OCI-LY3 (cell line): ENCODE data around the gene ACTG1.

Experiments
- H2AFZ ChIP-seq: fragments of 200-600, 300-600 bp; shearing (Covaris generic); 2 replicates; pipeline ENCODE4 v1.6.0; 2014; ENCODE audit warnings: antibody characterized with exemption, low read depth, low read length
- H3K27ac ChIP-seq: fragments of 200-600, 300-600 bp; sonication (generic); 2 replicates; pipeline ENCODE4 v1.5.1; 2014; ENCODE audit warnings: mild to moderate bottlenecking, low read length, moderate library complexity, mixed read lengths
- H3K27me3 ChIP-seq: fragments of 200-600, 300-600 bp; sonication (generic); 2 replicates; pipeline ENCODE4 v1.6.1; 2014; ENCODE audit warnings: low read depth, low read length, mixed read lengths
- H3K36me3 ChIP-seq: fragments of 200-600, 300-600 bp; sonication (generic); replicated peaks from 2 replicates; pipeline ENCODE3; 2014; ENCODE audit warnings: low read depth, low read length, mixed read lengths
- H3K4me1 ChIP-seq: fragments of 300-600, 200-600 bp; sonication (generic); 2 replicates; pipeline ENCODE4 v1.6.1; 2014; ENCODE audit warnings: low read length, mixed read lengths
- H3K4me2 ChIP-seq: fragments of 200-600, 300-600 bp; sonication (generic); 2 replicates; pipeline ENCODE4 v1.6.1; 2014; ENCODE audit warnings: low read length, mixed read lengths
- H3K4me3 ChIP-seq: fragments of 300-600, 200-600 bp; sonication (generic); 2 replicates; pipeline ENCODE4 v1.5.1; 2014; ENCODE audit warnings: antibody characterized with exemption, mild to moderate bottlenecking, low read length, moderate library complexity
- H3K79me2 ChIP-seq: fragments of 300-600, 200-600 bp; shearing (Covaris generic); 2 replicates; pipeline ENCODE4 v1.6.1; 2014; ENCODE audit warnings: mild to moderate bottlenecking, low read length, mixed read lengths
- H3K9ac ChIP-seq: fragments of 300-600, 200-600 bp; shearing (Covaris generic); 2 replicates; pipeline ENCODE4 v1.6.0; 2014; ENCODE audit warnings: mild to moderate bottlenecking, low read length, moderate library complexity
- H3K9me3 ChIP-seq: fragments of 200-600, 300-600 bp; shearing (Covaris generic); 2 replicates; pipeline ENCODE4 v1.6.1; 2014; ENCODE audit warnings: low read length, mixed read lengths; ENCODE audit not compliant: insufficient read depth
- H4K20me1 ChIP-seq: fragments of 200-600, 300-600 bp; sonication (generic); 2 replicates; pipeline ENCODE4 v1.6.1; 2016; ENCODE audit warnings: low read length, mixed read lengths; ENCODE audit not compliant: insufficient read depth
- CTCF ChIP-seq: fragments of 200-600, 300-600 bp; sonication (generic); IDR thresholded peaks from 2 replicates; pipeline ENCODE4 v1.5.1; 2014; ENCODE audit warnings: antibody characterized with exemption, low read length, low read depth
- EZH2phosphoT487 ChIP-seq: fragments of 200-600 bp; shearing (Covaris generic); IDR thresholded peaks from 2 replicates; pipeline ENCODE4 v1.6.1; 2018; ENCODE audit warnings: antibody characterized with exemption, mixed run types, low read depth

ACTG1 gene

GRCh38 chr17:81524039-81524864 lies 11.7 kb upstream of the ACTG1 start:
- no peaks in the 10 kb centered on the region for H3K36me3 ChIP-seq
- no peaks in the 10 kb centered on the region for H4K20me1 ChIP-seq
- H3K27ac ChIP-seq, result no peak overlapping the region
- H3K79me2 ChIP-seq, result no peaks in the 10 kb centered on the region
- H3K27me3 ChIP-seq, result peaks cover 13% of the 10 kb centered on the region
- H3K4me1 ChIP-seq, result peaks cover 10% of the 10 kb centered on the region
- TF ChIP-seq CTCF (no peak), EZH2phosphoT487 (no peak)
- H2AFZ ChIP-seq, result no peak overlapping the region
- H3K4me3 ChIP-seq, result no peak overlapping the region
- no peak overlapping the region for H3K9ac ChIP-seq
- no peak overlapping the region for H3K4me2 ChIP-seq
- no peaks in the 10 kb centered on the region for H3K9me3 ChIP-seq

- Histone ChIP-seq H3K9ac (no peak overlapping the region), H3K4me1 (peaks cover 13% of the 10 kb centered on the region), H3K9me3 (no peaks in the 10 kb centered on the region), H3K4me2 (no peak overlapping the region), H3K4me3 (no peak overlapping the region), H3K27ac (no peak overlapping the region), H3K79me2 (no peaks in the 10 kb centered on the region), H4K20me1 (no peaks in the 10 kb centered on the region), H3K27me3 (peaks cover 13% of the 10 kb centered on the region), H2AFZ (no peak overlapping the region), H3K36me3 (no peaks in the 10 kb centered on the region)
- TF ChIP-seq CTCF, result no peak
Measured at GRCh38 chr17:81523402-81524038, 10.9 kb upstream of the ACTG1 start.

GRCh38 chr17:81522491-81523401 lies 10.1 kb upstream of the ACTG1 start:
- H3K79me2 ChIP-seq, result no peaks in the 10 kb centered on the region
- H3K9me3 ChIP-seq, result no peaks in the 10 kb centered on the region
- H4K20me1 ChIP-seq, result no peaks in the 10 kb centered on the region
- H2AFZ ChIP-seq, result no peak overlapping the region
- no peak overlapping the region for H3K9ac ChIP-seq
- H3K27me3 ChIP-seq, result peaks cover 13% of the 10 kb centered on the region
- TF ChIP-seq CTCF (peak; percentile 20; the same call in 1 of the 2 replicates), EZH2phosphoT487 (no peak)
- H3K27ac ChIP-seq, result no peak overlapping the region
- no peak overlapping the region for H3K4me3 ChIP-seq
- peaks cover 20% of the 10 kb centered on the region for H3K4me1 ChIP-seq
- no peaks in the 10 kb centered on the region for H3K36me3 ChIP-seq
- no peak overlapping the region for H3K4me2 ChIP-seq
